ENCODE data around the gene ABCC11.

Gene ABCC11

DNA sequence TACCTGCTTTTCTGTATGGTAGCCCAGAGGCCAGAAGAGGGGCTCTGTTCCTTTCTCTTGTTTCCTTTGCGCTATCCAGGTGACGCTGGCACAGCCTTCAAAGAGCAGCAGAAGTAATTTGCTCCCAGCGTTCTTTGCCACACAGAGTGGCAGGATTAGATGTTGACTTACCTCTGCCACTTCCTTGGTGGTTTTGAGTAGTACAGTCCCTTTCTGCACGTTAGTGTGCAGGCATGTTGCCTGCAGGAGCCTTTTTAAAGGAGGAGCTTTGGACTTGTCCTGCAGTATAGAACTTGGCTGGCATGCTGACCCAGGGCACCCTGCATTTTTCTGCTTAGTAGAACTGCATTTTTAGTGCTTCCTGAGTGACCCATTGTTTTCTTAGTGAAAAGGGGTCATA, at the start of gene ABCC11:
ABCC11 (minus strand) TSS at position 229 of the 400 bp plus-strand sequence. CDS start 15,618 bp downstream, outside the sequence.
- DNase-seq = no peak

GRCh38 chr16:48295488-48296281, 48.3 kb upstream of the ABCC11 start:
- no peak for DNase-seq

DNA sequence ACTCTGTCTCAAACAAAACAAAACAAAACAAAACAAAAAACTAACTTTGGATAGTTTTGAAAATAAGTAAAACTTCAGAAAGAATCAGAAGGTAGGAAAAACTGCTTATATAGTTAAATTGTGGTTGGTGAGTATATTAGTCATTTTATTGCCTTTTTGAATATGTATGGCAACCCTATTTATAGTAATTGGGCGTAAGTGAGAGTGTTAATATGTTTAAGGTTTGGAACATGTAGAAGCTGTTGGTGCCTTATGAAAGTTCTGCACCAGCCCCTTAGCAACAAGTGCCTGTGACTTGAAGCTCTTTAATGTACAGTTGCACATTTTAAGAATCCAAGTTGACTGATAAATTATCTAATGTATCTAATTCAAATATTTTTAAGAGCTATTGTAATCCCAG, 47.4 kb upstream of the ABCC11 start:
- no peak for DNase-seq

DNA sequence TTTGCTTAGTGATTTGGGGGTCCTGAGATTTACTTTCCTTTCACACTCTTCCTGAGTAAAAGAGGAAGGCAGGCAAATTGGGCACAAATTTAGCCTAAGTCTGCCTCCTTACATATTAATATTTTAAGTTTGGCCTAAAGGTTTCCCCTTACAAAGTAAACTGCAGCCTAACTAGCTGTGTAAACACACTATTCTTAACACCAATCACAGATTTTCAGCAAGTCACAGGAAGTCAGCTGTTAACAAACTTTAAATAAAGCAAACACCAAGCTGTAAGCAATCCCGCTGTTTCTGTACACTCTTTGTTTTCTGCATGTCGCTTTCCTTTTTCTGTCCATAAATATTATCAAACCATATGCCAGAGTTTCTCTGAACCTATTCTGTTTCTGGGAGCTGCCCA, 45.1 kb upstream of the ABCC11 start:
- DNase-seq = no peak

DNA sequence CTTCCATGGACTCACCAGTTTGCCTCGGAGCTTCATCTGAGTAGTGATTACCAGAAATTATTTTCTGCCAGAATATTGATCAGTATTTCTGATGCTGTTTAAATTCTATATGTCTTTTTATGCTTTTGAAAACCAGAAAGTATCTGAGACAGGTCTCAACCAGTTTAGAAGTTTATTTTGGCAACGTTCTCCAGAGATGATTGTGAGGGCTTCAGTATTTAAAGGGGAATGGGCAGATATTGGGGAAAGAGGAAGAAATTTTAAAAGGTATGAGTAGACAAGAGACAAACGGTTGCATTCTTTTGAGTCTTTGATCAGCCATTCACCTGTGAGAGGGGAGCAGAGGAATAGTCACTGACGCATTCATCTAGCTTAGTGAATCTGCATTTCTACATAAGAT, 44.4 kb upstream of the ABCC11 start:
- no peak for DNase-seq

DNA sequence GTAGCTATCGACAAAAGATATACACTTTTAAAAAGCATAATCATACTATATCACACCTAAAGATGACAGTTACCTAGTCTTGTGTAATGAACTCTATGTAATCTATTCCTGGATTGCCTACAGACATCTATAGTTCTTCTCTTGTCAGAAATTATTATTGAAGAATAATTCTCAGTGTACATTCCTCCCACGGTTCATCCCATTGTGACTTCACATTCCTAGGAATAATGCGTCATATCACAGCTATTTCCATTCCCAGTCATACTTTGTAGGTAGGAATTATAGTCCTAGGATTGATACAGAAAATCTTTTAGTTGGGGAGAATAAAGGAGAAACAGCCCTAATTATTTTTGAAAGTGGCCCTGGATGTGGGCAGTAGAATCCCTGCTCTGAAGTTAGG, 44.0 kb upstream of the ABCC11 start:
- DNase-seq = no peak

- no peak for DNase-seq
Observed at GRCh38 chr16:48287239-48287638, 39.9 kb upstream of the ABCC11 start.

GRCh38 chr16:48284772-48285409, 37.6 kb upstream of the ABCC11 start:
- no peak for DNase-seq

DNA sequence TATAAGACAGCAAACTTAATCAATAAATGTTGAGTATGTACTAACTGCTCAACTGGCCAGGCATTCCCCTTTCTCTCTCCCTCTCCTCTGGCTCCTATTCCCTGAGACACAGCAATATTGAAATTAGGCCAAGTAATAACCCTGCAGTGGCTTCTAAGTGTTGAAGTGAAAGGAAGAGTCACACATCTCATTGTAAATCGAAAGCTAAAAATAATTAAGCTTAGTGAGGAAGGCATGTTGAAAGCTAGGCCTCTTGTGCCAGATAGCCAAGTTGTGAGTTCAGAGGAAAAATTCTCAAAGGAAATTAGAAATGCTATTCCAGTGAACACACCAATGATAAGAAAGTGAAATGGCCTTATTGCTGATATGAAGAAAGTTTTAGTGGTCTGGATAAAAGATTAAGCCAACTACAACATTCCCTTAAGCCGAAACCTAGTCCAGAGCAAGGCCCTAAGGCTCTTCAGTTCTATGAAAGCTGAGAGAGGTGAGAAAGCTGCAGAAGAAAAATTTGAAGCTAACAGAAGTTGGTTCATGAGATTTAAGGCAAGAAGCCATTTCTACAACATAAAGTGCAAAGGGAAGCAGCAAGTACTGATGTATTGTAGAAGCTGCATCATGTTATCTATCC, 35.4 kb upstream of the ABCC11 start:
- no peak for DNase-seq

DNA sequence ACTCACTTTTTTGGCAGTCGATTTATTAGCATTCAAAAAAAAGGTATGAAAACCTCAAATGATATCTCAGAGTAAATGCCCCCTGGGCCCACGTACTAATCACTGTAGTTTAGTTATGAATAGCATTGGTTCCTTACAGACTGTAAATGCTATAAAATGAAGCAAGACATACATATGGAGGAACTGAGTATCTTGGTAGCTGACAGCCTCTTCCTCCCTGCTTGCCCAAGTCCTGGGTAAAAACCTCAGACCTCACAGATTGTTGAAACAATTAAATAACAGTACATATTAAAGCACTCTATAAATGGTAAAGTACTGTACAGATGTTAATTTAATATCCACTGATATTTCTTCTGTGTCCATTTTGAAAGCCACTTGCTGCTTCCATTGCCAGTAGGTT, 33.2 kb upstream of the ABCC11 start:
- no peak for DNase-seq

- no peak for DNase-seq
Observed at GRCh38 chr16:48279199-48279598, 31.9 kb upstream of the ABCC11 start.

DNA sequence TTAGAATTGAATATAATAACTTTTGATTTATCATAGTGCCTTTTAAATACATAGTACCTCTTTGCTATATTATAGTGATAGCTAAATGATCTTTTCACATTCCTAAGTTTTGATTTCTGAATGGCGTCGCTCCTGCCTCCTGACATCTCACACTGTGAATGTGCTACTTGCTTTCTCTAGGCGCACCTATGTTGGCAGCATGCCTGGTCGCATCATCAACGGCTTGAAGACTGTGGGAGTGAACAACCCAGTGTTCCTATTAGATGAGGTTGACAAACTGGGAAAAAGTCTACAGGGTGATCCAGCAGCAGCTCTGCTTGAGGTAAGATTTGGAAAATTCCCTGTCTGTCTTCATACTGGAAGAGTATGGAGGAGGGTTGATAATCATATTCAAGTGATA, 29.8 kb upstream of the ABCC11 start:
- DNase-seq = no peak

GRCh38 chr16:48276102-48276501, 28.8 kb upstream of the ABCC11 start:
- DNase-seq = no peak

- no peak for DNase-seq
Observed at GRCh38 chr16:48274476-48274875, 27.1 kb upstream of the ABCC11 start.

- DNase-seq = no peak
Observed at GRCh38 chr16:48272837-48273421, 25.6 kb upstream of the ABCC11 start.

- no peak for DNase-seq
Observed at GRCh38 chr16:48271728-48272127, 24.4 kb upstream of the ABCC11 start.

GRCh38 chr16:48269011-48269410, 21.7 kb upstream of the ABCC11 start:
- DNase-seq = no peak

GRCh38 chr16:48262631-48263030, 15.3 kb upstream of the ABCC11 start:
- no peak for DNase-seq

DNA sequence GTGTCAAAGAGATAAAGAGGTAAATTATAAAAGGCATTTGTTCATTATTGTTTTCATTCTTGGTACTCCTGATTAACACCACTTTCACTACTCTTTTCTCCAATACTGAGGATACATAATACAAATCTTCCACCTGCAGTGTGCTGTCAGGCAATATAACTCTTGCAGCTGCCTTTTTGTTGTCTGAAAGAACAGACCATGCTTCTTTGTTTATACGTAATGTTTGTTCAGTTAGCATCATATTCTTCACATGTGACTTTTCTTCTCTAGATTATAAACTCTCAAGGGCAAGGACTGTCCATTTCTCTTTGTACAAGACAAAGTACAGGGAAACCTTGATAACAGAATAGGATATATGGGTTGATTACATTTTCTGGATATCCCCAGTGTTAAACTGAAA, 14.2 kb upstream of the ABCC11 start:
- DNase-seq = no peak

GRCh38 chr16:48256579-48257177, 9.3 kb upstream of the ABCC11 start:
- DNase-seq = no peak

DNA sequence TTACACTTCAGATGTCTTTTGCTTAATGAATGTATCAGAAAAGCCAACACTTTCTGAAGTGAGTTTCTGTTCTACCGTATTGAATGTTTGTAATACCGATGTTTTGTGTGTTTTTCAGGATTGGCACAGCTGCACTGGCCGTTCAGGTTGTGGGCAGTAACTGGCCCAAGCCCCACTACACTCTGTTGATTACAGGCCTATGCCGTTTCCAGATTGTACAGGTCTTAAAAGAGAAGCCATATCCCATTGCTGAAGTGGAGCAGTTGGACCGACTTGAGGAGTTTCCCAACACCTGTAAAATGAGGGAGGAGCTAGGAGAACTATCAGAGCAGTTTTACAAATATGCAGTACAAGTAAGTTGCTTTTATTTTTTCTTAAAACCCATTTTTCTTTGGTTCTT, 4.7 kb upstream of the ABCC11 start:
- no peak for DNase-seq

DNA sequence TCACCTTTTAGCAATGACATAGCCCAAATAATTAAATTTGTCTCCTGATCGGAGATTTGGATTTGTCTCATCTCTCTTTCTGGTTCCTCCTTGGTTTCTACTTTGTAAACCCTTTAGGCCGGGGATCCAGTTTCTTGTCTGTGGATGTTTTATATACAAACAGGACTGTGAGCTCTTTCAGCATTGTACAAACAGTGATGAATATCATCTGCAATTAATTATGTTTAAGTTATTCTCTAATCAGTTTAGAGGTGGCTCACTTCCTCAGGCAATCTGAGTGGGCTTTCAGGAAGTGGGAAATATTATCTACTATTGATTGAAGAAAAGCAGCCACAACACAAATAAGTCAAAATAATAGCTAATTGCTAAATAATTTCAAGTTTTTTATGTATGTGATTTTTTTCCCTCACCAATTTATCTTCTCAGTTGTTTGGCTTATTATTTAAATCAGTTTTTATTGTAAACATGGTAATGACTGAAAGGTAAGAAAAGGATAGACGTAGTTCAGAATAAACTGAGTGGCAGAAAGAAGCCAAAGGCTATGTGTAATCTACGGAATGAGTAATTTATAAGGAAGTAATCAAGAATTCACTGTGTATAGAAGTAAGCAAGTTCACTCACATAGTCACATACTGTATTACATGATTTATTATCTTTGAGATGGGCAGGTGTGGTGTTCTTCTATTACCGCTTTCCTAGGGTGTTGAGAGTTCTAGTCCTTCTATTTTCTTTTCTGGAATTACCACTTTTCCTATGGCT, 3.4 kb upstream of the ABCC11 start:
- no peak for DNase-seq

DNA sequence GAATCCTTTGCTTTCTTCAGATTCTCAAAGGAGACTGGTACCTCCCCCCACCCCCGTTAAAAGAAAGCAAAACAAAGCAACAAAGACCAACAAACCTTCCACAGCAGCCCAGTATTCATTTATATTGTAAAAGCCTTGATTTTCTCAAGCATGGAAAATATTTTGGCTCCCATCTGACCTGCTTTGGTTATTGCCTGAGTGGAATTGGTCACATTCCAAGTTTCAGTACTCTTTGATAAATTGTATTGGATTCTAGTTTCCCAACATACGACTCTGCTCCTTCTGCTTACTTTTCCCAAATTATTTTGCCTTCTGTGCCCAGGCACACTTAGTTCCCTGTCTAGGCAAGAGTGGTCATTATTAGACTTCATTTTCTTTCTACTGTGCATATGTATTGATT, 1.3 kb downstream of the ABCC11 start:
- DNase-seq = no peak

All from cortex of kidney (tissue), 1 donor.